ENCODE measurements around the gene AGPAT4. TPM values are rescaled to one million over a fixed set of nuclear protein-coding genes. Genes with fewer than 3 reads are reported as not detected.

AGPAT4 gene
- polyA plus RNA-seq, 1 experiment: 3.7 TPM

DNA sequence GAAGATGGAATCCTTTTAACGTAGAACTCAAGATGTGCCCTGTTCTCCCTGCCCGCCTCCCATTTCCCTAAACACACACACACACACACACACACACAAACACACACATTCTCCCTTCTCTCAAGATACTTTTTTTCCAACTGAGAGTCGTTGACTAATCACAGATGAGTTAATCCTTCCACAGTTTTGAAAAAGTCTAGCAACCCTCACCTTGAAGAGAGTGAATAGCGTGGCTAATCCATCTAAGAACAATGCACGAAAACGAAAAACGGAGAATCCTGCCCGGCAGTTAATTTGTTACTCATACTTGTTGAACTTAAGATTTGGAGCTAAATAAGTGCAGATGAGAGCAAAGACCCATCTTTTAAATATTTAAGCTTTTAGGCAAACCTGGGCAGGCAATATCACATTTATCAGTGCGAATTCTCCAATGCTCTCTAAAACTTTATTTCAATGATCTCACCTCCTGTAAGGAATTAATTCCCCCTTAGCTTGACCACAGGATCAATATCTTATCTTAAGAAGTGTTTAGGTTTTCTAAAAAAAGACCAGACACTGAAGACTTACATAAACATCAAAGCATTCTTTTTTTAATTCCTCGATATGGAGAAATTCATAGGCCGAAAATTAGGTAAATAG is 1.1 kb downstream of the AGPAT4 start:
- TF ChIP-seq, protein P1, sequence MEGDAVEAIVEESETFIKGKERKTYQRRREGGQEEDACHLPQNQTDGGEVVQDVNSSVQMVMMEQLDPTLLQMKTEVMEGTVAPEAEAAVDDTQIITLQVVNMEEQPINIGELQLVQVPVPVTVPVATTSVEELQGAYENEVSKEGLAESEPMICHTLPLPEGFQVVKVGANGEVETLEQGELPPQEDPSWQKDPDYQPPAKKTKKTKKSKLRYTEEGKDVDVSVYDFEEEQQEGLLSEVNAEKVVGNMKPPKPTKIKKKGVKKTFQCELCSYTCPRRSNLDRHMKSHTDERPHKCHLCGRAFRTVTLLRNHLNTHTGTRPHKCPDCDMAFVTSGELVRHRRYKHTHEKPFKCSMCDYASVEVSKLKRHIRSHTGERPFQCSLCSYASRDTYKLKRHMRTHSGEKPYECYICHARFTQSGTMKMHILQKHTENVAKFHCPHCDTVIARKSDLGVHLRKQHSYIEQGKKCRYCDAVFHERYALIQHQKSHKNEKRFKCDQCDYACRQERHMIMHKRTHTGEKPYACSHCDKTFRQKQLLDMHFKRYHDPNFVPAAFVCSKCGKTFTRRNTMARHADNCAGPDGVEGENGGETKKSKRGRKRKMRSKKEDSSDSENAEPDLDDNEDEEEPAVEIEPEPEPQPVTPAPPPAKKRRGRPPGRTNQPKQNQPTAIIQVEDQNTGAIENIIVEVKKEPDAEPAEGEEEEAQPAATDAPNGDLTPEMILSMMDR (IDR thresholded peaks at IDR 0.05; ENCODE audit: insufficient read depth, low read depth, low read length): no peak
- DNase-seq (ENCODE audit: low read depth): no peak
- Histone ChIP-seq H3K36me3 (ENCODE audit: control insufficient read depth, insufficient read depth, low read length) (no peaks in the 10 kb centered on the region), H3K27me3 (ENCODE audit: control insufficient read depth, insufficient read depth, low read length) (no peaks in the 10 kb centered on the region), H3K4me3 (ENCODE audit: low read depth, low read length) (peak overlapping the region; percentile 55)
- CTCF ChIA-PET: no interaction called here
- POLR2A ChIA-PET: no interaction called here

DNA sequence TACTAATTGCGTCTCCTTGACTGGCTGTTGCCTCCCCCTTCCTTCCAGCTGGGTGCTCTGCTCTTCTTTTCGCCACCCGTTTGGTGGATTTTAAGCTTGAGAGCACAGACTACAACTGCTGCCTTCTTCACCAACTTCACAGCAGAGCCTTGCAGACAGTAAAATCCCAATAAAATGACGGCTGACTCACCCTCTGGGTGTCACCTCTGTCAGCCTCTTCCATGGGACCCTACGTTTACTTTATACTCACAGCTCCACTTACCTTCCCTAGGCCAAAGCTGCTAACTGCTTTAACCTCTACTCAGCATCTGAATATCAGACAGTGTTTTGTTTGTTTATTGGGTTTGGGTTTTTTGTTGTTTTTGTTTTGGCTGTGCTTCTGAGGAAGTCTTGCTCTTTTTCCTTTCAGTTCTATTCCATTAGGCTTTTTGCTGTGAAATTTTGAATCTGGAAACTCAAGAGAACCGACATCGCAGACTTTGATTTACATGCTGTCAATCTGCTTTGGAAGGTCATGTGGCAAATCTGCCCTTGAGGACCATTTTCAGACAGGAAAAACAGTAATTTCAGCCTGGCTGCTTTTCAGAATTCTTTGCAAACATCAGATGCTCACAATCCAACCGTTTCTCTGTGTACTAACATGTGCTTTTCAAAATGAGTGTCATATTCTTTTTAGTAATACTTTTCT is 2.4 kb downstream of the AGPAT4 start:
- CTCF ChIA-PET: no interaction called here
- no peak overlapping the region for H3K4me3 ChIP-seq (ENCODE audit: low read depth, low read length)
- DNase-seq (ENCODE audit: low read depth): no peak
- TF ChIP-seq, protein P1 (IDR thresholded peaks at IDR 0.05; ENCODE audit: insufficient read depth, low read depth, low read length): no peak
- no peaks in the 10 kb centered on the region for H3K27me3 ChIP-seq (ENCODE audit: control insufficient read depth, insufficient read depth, low read length)
- H3K36me3 ChIP-seq (ENCODE audit: control insufficient read depth, insufficient read depth, low read length): no peaks in the 10 kb centered on the region
- POLR2A ChIA-PET: no interaction called here

DNA sequence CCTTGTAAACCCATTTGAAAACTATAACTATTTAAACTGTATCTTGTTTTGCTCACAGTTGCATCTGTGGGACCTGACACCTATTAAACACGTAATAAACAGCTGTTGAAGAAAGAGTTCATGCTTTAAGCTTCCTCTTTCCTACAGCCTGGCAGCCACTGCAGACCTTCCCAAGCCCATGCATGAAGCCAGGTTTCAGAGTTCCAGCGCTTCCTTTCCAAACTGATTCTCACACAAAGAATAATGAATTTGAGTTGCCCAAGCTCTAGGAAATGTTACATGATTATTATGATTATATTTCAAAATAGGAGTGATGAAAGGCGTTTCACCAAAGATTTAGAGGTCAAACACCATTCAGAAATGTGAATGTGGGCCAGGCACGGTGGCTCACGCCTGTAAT is 3.7 kb downstream of the AGPAT4 start:
- Histone ChIP-seq H3K27me3 (ENCODE audit: control insufficient read depth, insufficient read depth, low read length) (no peaks in the 10 kb centered on the region), H3K36me3 (ENCODE audit: control insufficient read depth, insufficient read depth, low read length) (no peaks in the 10 kb centered on the region), H3K4me3 (ENCODE audit: low read depth, low read length) (no peak overlapping the region)
- CTCF ChIA-PET: interaction anchor here (1.0 kb wide), 1 partner anchor 103 kb away, joined by 3 read pairs; no protein-coding TSS in a partner anchor
- DNase-seq (ENCODE audit: low read depth): no peak
- TF ChIP-seq, protein P1 (IDR thresholded peaks at IDR 0.05; ENCODE audit: insufficient read depth, low read depth, low read length): no peak
- POLR2A ChIA-PET: no interaction called here

DNA sequence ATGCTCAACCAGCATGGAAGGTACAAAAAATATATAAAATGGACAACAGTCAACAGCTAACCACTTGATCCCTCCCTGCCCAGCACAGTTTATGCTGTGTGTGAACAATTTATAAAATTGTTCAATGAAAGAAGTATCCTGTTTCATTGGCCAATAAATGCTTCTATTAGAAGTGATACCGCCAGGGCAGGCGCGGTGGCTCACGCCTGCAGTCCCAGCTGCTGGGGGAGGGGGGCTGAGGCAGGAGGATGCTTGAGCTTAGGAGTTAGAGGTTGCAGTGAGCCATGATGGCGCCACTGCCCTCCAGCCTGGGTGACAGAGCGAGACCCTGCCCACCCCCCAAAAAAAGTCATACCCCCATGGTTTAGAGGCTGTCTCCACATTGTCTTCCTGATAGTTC is 4.6 kb downstream of the AGPAT4 start:
- Histone ChIP-seq H3K4me3 (ENCODE audit: low read depth, low read length) (no peak overlapping the region), H3K36me3 (ENCODE audit: control insufficient read depth, insufficient read depth, low read length) (no peaks in the 10 kb centered on the region), H3K27me3 (ENCODE audit: control insufficient read depth, insufficient read depth, low read length) (no peaks in the 10 kb centered on the region)
- ChIA-PET POLR2A (no interaction called here), CTCF (interaction anchor here (1.0 kb wide), 1 partner anchor 104 kb away, joined by 3 read pairs; no protein-coding TSS in a partner anchor)
- TF ChIP-seq, protein P1 (IDR thresholded peaks at IDR 0.05; ENCODE audit: insufficient read depth, low read depth, low read length): no peak
- no peak for DNase-seq (ENCODE audit: low read depth)

DNA sequence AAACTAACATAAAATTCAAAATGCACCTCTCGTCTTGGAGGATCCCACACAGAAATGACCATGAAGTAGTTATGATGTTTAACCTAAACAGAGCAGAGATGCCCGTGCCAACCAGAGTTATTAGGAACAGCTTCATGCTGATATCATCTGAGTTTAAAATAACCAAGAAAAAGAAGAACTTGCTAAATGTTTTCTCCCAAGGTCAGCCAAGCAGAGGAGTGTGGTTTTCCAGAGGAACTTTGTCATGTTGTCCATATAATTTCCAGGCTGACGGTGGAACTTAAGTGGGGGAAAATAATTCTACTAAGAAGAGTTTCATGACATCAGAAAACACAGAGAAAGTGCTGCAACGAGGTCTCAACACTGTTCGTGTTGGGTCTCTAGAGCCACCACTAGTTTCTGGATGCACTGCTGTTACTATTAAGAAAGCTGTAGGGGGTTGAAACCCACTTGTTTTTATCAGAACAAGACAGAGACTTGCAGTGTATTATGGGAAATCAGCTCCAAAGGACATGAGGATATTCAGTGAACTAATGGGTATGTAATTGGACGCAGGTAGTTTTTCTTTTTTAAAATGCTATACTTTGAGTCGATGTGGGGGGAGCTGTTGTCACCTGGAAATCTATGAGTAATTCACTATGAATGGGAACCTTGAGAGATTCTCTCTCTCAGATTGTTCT is 5.2 kb downstream of the AGPAT4 start:
- CTCF ChIA-PET: no interaction called here
- TF ChIP-seq, protein P1 (IDR thresholded peaks at IDR 0.05; ENCODE audit: insufficient read depth, low read depth, low read length): no peak

More for the DNA sequence above, 5.2 kb downstream of the AGPAT4 start:
- DNase-seq (ENCODE audit: low read depth): no peak
- H3K36me3 ChIP-seq (ENCODE audit: control insufficient read depth, insufficient read depth, low read length): no peaks in the 10 kb centered on the region; the same call in 1 of the 2 replicates
- POLR2A ChIA-PET: no interaction called here
- no peaks in the 10 kb centered on the region for H3K27me3 ChIP-seq (ENCODE audit: control insufficient read depth, insufficient read depth, low read length)
- no peak overlapping the region for H3K4me3 ChIP-seq (ENCODE audit: low read depth, low read length)
